ENCODE results near the gene DPEP3. TPM values are rescaled to one million over a fixed set of nuclear protein-coding genes. Genes with fewer than 3 reads are reported as not detected.

DPEP3 gene
- total RNA-seq = 2.0 and 2.6 TPM in 2 replicates
- total RNA-seq (2013) = 0.56 TPM
- 1.9 and 3.1 TPM in 2 replicates for polyA plus RNA-seq
- polyA minus RNA-seq = 2.2 and 7.7 TPM in 2 replicates

- peaks cover 26% of the 10 kb centered on the region for H3K4me1 Mint-ChIP-seq
- H3K4me2 ChIP-seq (replicated peaks; ENCODE audit: low read depth, low read length, poor library complexity, severe bottlenecking) = peak within 1 kb of the TSS; percentile 29
- intact Hi-C loops (cut with micrococcal nuclease) = no loop called here
- ChIA-PET POLR2A (no interaction called here), CTCF (interaction anchor here (28.7 kb wide), 1 partner anchor 62 kb away, joined by 320 read pairs; no protein-coding TSS in a partner anchor)
- no peaks in the 10 kb centered on the region for H3K36me3 ChIP-seq (replicated peaks in 1 of 2; ENCODE audit: control extremely low read depth in 1 of 2, control insufficient read depth in 1 of 2, extremely low read depth in 1 of 2, insufficient read depth in 2 of 2, low read length in 1 of 2)
- H3K4me3 ChIP-seq (ENCODE audit: control extremely low read depth in 1 of 5, extremely low read depth in 1 of 5, insufficient read depth in 1 of 5, low read depth in 2 of 5, low read length in 4 of 5) = no peak within 1 kb of the TSS
- H3K27ac ChIP-seq (ENCODE audit: low read length in 2 of 2) = no peak within 1 kb of the TSS
- WGBS (ENCODE audit: insufficient coverage) = 74% methylated on average over 62 of the region's 62 CpGs
- peaks cover 19 to 30% of the 10 kb centered on the region in 2 donors for H3K4me1 ChIP-seq (ENCODE audit: control insufficient read depth in 2 of 2, insufficient read depth in 2 of 2, low read length in 2 of 2)
- no peak within 1 kb of the TSS for H2AFZ ChIP-seq (ENCODE audit: insufficient read depth, low read depth, low read length, poor library complexity, severe bottlenecking)
- H4K20me1 ChIP-seq (ENCODE audit: control insufficient read depth, insufficient read depth, low read length, poor library complexity, severe bottlenecking) = no peaks in the 10 kb centered on the region
- H3K4me3 Mint-ChIP-seq = no peak within 1 kb of the TSS
- H3K27ac Mint-ChIP-seq = no peak within 1 kb of the TSS
- peaks cover 0 to 3% (median 0%) of the 10 kb centered on the region in 4 experiments for H3K27me3 ChIP-seq (replicated peaks in 1 of 4; ENCODE audit: control extremely low read depth in 1 of 4, control insufficient read depth in 3 of 4, insufficient read depth in 4 of 4, low read length in 3 of 4)
- H3K9me3 ChIP-seq (ENCODE audit: control extremely low read depth in 1 of 3, control insufficient read depth in 2 of 3, insufficient read depth in 1 of 3, low read length in 2 of 3) = no peaks in the 10 kb centered on the region
- no peak for DNase-seq
- no peaks in the 10 kb centered on the region for H3K27me3 Mint-ChIP-seq
- H3K79me2 ChIP-seq (ENCODE audit: control insufficient read depth, insufficient read depth, low read length) = peaks cover 4% of the 10 kb centered on the region
- H3K9me3 Mint-ChIP-seq (ENCODE audit: insufficient read depth) = no peaks in the 10 kb centered on the region
- TF ChIP-seq CTCF (IDR thresholded peaks at IDR 0.05) (no peak), EZH2 (IDR thresholded peaks at IDR 0.05; ENCODE audit: borderline replicate concordance, insufficient read depth, low read depth, low read length, poor library complexity, severe bottlenecking) (no peak)
- no peak within 1 kb of the TSS for H3K9ac ChIP-seq (ENCODE audit: low read length)
- ATAC-seq (ENCODE audit: low read depth) = no peak
These were observed at the start of gene DPEP3 for GRCh38 chr16:67979955-67980678. Gene DPEP3, minus strand, starts transcription at chr16:67980499. Its CDS starts 119 bp downstream, at chr16:67980380.

- H2AFZ ChIP-seq (ENCODE audit: insufficient read depth, low read depth, low read length, poor library complexity, severe bottlenecking) = no peak overlapping the region
- ChIA-PET CTCF (interaction anchor here (1.1 to 2.8 kb wide), 4 partner anchors 12 to 145 kb away, joined by 3 to 9 read pairs (median 4); no protein-coding TSS in a partner anchor), POLR2A (interaction anchor here (0.7 to 1.2 kb wide), 2 partner anchors 8 to 19 kb away, joined by 3 read pairs; no protein-coding TSS in a partner anchor)
- H3K27ac Mint-ChIP-seq = no peak overlapping the region
- no peaks in the 10 kb centered on the region for H3K9me3 Mint-ChIP-seq (ENCODE audit: insufficient read depth)
- peaks cover 4 to 9% of the 10 kb centered on the region in 2 donors for H3K4me1 ChIP-seq (ENCODE audit: control insufficient read depth in 2 of 2, insufficient read depth in 2 of 2, low read length in 2 of 2)
- peaks cover 34% of the 10 kb centered on the region for H3K79me2 ChIP-seq (ENCODE audit: control insufficient read depth, insufficient read depth, low read length)
- no peak for TF ChIP-seq CTCF (IDR thresholded peaks at IDR 0.05)
- TF ChIP-seq EZH2 (IDR thresholded peaks at IDR 0.05; ENCODE audit: borderline replicate concordance, insufficient read depth, low read depth, low read length, poor library complexity, severe bottlenecking) = no peak
- peaks cover 8% of the 10 kb centered on the region for H3K4me1 Mint-ChIP-seq
- H3K36me3 ChIP-seq (replicated peaks in 1 of 2; ENCODE audit: control extremely low read depth in 1 of 2, control insufficient read depth in 1 of 2, extremely low read depth in 1 of 2, insufficient read depth in 2 of 2, low read length in 1 of 2) = peaks cover 4 to 18% of the 10 kb centered on the region in 2 experiments
- H3K9ac ChIP-seq (ENCODE audit: low read length) = no peak overlapping the region
- no peaks in the 10 kb centered on the region for H3K27me3 ChIP-seq (replicated peaks in 1 of 4; ENCODE audit: control extremely low read depth in 1 of 4, control insufficient read depth in 3 of 4, insufficient read depth in 4 of 4, low read length in 3 of 4)
- no peak overlapping the region for H3K4me3 ChIP-seq (ENCODE audit: control extremely low read depth in 1 of 5, extremely low read depth in 1 of 5, insufficient read depth in 1 of 5, low read depth in 2 of 5, low read length in 4 of 5)
- intact Hi-C loops (cut with micrococcal nuclease) = no loop called here
- no peak overlapping the region for H3K27ac ChIP-seq (ENCODE audit: low read length in 2 of 2)
- WGBS (ENCODE audit: insufficient coverage) = 100% methylated on average over 2 of the region's 3 CpGs
- no peaks in the 10 kb centered on the region for H3K27me3 Mint-ChIP-seq
- no peak for DNase-seq
- H3K4me2 ChIP-seq (replicated peaks; ENCODE audit: low read depth, low read length, poor library complexity, severe bottlenecking) = no peak overlapping the region
- no peak for ATAC-seq (ENCODE audit: low read depth)
- no peaks in the 10 kb centered on the region for H3K9me3 ChIP-seq (ENCODE audit: control extremely low read depth in 1 of 3, control insufficient read depth in 2 of 3, insufficient read depth in 1 of 3, low read length in 2 of 3)
- no peak overlapping the region for H3K4me3 Mint-ChIP-seq
- no peaks in the 10 kb centered on the region for H4K20me1 ChIP-seq (ENCODE audit: control insufficient read depth, insufficient read depth, low read length, poor library complexity, severe bottlenecking)
These were observed 48.7 kb upstream of the DPEP3 start for GRCh38 chr16:68028996-68029395.
